ENCODE results near the gene PRIM2. TPM values are rescaled to one million over a fixed set of nuclear protein-coding genes. Genes with fewer than 3 reads are reported as not detected.
"Not testable (repeated sequence)": the region's sequence is repeated elsewhere in the genome, so short reads cannot be mapped to it uniquely, and the experiment has no call there.

Gene PRIM2
- total RNA-seq, 2 donors from 2014 or later = 27.2 to 33.6 TPM

DNA sequence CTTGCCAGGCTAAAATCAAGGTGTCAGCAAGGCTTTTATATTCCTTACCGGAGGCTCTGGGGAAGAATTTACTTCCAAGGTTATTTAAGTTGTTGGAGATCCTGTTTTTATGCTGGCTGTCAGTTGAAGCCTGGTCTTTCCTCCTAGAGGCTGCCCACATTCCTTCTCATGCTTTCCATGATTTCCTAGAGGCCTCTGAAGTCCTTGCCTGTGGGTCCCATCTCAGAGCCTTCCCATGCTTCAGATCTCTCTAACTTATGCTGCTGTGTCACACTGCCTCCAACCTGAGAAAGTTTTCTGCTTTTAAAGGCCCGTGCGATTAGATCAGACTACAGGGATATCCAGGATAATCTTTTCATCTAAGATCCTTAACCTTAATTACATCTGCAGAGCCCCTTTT is 198.4 kb downstream of the PRIM2 start:
- not testable (repeated sequence) for H3K9me3 Mint-ChIP-seq; H3K36me3 Mint-ChIP-seq (ENCODE audit: insufficient read depth in 2 of 2); H3K27ac Mint-ChIP-seq; DNase-seq; H3K4me3 Mint-ChIP-seq; ATAC-seq (replicated peaks in 1 of 2); H3K27me3 Mint-ChIP-seq (ENCODE audit: low read depth); H3K4me1 Mint-ChIP-seq (ENCODE audit: low read depth)

DNA sequence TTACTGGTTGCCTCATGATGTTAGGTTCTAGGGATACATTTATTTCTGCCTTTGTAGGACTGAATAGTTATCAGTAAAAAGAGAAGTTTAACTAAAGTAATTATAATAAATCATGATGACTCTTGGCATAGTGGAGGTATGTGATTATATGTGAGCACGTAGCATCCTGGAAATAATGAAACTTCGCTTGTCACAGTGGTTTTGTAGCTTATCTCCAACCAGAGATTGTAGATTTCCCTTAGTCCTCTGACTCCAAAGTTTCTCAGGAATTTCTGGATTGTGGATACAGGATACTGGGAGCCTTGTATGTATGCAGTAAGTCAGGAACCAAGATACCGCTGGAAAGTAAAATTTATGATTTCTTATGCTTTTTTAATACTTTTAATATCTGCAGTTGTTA is 199.3 kb downstream of the PRIM2 start:
- ATAC-seq (replicated peaks in 1 of 2); H3K4me3 Mint-ChIP-seq; H3K27ac Mint-ChIP-seq; DNase-seq; H3K9me3 Mint-ChIP-seq; H3K27me3 Mint-ChIP-seq (ENCODE audit: low read depth); H3K4me1 Mint-ChIP-seq (ENCODE audit: low read depth); H3K36me3 Mint-ChIP-seq (ENCODE audit: insufficient read depth in 2 of 2): not testable (repeated sequence)

DNA sequence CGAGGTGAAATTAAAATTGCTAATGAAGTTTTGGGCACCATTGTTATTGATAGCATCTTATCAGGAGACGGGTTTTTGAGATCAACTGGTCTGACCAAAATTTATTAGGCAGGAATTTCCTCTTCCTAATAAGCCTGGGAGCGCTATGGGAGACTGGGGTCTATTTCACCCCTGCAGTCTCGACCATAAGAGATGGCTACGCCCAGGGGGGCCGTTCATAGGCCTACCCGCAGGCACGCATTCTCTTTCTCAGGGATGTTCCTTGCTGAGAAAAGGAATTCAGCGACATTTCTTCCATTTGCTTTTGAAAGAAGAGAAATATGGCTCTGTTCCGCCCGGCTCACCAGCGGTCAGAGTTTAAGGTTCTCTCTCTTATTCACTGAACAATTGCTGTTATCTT is 201.8 kb downstream of the PRIM2 start:
- H3K9me3 Mint-ChIP-seq; H3K4me3 Mint-ChIP-seq; H3K27ac Mint-ChIP-seq; H3K4me1 Mint-ChIP-seq (ENCODE audit: low read depth); H3K27me3 Mint-ChIP-seq (ENCODE audit: low read depth); ATAC-seq (replicated peaks in 1 of 2); DNase-seq; H3K36me3 Mint-ChIP-seq (ENCODE audit: insufficient read depth in 2 of 2): not testable (repeated sequence)

DNA sequence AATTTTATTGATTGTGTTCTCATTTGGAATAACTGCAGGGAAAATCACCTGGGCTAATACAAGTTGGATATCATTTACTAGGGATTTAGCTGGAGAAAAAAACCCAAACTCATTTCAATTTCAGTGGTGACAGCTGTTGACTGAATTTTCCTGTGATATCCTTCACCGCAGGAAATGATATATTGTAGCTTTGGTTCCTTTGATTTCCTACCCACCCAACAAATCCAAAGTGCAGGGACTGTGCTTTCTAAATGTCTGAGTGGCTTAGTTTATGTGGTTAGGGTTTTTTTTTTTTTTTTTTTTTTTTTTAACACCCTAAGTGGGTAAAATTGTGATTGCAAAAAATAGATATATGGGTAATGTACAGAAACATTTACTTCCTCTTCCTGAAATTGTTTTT is 203.7 kb downstream of the PRIM2 start:
- not testable (repeated sequence) for ATAC-seq (replicated peaks in 1 of 2); H3K4me1 Mint-ChIP-seq (ENCODE audit: low read depth); H3K27me3 Mint-ChIP-seq (ENCODE audit: low read depth)

DNA sequence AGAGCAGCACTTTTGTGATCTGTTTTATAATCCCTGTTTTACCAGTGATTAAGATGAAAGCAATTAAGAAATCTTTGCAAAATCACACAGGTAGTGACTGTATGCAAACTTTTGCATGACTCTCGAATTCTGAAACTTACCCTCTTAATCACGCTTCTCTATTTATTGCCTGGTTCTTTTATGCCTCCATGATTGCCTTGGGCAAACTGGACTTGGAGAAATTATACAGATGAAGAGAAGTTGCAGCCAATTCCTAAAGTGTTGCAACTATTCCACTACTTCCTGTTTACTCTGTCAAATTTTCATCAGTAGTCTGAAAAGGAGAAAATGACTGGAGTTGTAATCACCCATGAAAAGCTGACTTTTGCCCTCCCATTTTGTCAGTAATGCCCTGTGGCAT is 205.8 kb downstream of the PRIM2 start:
- H3K4me3 Mint-ChIP-seq = not testable (repeated sequence)

More for the DNA sequence above, 203.7 kb downstream of the PRIM2 start:
- not testable (repeated sequence) for H3K9me3 Mint-ChIP-seq; H3K27ac Mint-ChIP-seq; H3K4me3 Mint-ChIP-seq; H3K36me3 Mint-ChIP-seq (ENCODE audit: insufficient read depth in 2 of 2); DNase-seq

DNA sequence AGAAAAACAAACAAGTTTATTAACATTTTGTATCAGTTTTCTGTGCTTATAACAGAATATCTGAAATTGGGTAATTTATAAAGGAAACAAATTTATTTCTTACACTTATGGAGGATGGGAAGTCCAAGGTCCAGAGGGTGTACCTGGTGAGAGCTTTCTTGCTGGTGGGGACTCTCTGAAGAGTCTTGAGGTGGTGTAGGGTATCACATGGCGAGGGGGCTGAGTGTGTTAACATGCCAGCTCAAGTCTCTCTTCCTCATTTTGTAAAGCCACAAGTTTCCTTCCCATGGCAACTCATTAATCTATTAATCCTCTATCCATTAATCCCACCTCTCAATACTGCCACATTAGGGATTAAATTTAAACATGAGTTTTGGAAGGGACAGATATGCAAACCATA is 212.3 kb downstream of the PRIM2 start:
- not testable (repeated sequence) for H3K27ac Mint-ChIP-seq; H3K36me3 Mint-ChIP-seq (ENCODE audit: insufficient read depth in 2 of 2); DNase-seq; H3K4me3 Mint-ChIP-seq; ATAC-seq (replicated peaks in 1 of 2); H3K27me3 Mint-ChIP-seq (ENCODE audit: low read depth); H3K4me1 Mint-ChIP-seq (ENCODE audit: low read depth); H3K9me3 Mint-ChIP-seq

More for the DNA sequence above, 205.8 kb downstream of the PRIM2 start:
- not testable (repeated sequence) for DNase-seq; H3K27ac Mint-ChIP-seq; H3K4me1 Mint-ChIP-seq (ENCODE audit: low read depth); H3K27me3 Mint-ChIP-seq (ENCODE audit: low read depth); H3K36me3 Mint-ChIP-seq (ENCODE audit: insufficient read depth in 2 of 2); ATAC-seq (replicated peaks in 1 of 2); H3K9me3 Mint-ChIP-seq

DNA sequence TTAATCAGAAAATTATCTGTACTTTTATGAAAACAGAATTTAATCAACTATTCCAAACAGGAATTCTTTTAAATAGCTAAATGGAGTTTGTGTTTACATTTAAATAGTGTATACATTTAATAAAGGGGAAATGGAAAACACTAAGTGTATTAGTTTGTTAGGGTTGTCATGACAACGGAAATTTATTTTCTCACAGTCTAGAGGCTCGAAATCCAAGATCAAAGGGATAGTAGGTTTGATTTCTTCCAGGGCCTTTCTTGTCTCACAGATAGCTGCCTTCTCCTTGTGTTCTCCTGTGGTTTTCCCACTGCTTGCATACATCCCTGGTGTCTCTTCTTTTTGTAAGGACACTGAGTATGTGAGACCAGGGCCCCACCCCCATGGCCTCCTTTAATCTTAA is 215.2 kb downstream of the PRIM2 start:
- H3K27me3 Mint-ChIP-seq (ENCODE audit: low read depth); H3K4me1 Mint-ChIP-seq (ENCODE audit: low read depth); H3K27ac Mint-ChIP-seq; H3K9me3 Mint-ChIP-seq; ATAC-seq (replicated peaks in 1 of 2); H3K36me3 Mint-ChIP-seq (ENCODE audit: insufficient read depth in 2 of 2); DNase-seq; H3K4me3 Mint-ChIP-seq: not testable (repeated sequence)

DNA sequence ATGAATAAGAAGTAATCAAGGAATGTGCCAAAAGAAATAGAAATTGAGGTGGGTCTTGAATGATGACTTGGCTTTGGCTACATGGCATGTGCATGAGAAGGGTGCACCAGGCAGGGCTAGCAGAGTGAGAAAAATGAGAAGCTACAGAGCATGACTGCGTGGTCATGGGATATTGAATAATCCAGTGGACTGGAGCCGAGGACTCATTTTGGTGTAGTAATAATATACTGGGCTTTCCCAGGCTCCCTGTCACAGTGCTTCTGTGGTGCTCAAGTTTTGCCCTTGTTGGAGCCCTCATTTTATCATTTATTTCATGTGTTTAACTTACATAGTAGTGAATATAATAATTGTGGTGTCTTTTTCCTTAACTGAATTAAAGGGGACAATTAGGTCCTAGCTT is 217.7 kb downstream of the PRIM2 start:
- not testable (repeated sequence) for H3K4me3 Mint-ChIP-seq; H3K36me3 Mint-ChIP-seq (ENCODE audit: insufficient read depth in 2 of 2); H3K4me1 Mint-ChIP-seq (ENCODE audit: low read depth); H3K9me3 Mint-ChIP-seq; H3K27ac Mint-ChIP-seq; H3K27me3 Mint-ChIP-seq (ENCODE audit: low read depth); ATAC-seq (replicated peaks in 1 of 2); DNase-seq

DNA sequence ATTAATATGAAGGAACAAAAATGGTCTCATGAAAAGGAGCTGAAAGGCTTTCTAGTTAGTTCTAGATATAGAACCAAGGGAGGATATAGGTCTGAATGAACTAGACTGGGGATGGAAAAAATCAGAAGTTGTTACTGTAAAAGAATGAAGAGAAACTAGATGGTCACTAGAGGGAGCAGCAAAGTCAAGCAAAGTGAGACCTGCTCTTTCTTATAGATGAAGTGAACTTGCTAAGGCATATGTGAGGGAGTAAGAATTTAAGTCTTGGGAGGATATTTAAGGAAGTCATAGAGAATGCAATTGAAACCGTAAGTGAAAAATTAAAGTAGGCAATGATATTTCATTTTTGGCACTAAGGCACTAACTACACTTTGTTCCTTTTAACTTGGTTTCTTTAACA is 218.6 kb downstream of the PRIM2 start:
- H3K9me3 Mint-ChIP-seq; H3K27ac Mint-ChIP-seq; H3K27me3 Mint-ChIP-seq (ENCODE audit: low read depth); H3K4me1 Mint-ChIP-seq (ENCODE audit: low read depth); DNase-seq; H3K36me3 Mint-ChIP-seq (ENCODE audit: insufficient read depth in 2 of 2); ATAC-seq (replicated peaks in 1 of 2); H3K4me3 Mint-ChIP-seq: not testable (repeated sequence)

DNA sequence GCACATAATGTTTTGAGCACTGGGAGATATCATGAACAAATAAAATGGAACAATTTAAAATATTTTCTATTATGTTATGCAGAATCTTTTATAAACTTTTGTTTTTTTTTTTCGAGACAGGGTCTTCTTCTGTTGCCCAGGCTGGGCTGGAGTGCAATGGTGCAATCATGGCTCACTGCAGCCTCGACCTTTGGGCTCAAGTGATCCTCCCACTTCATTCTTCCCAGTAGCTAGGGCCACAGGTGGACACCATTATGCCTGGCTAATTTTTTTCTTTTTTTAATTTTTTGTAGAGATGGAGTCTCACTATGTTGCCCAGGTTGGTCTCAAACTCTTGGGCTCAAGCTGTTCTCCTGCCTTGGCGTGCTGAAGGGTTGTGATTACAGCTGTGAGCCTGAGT is 220.5 kb downstream of the PRIM2 start:
- not testable (repeated sequence) for ATAC-seq (replicated peaks in 1 of 2); H3K27me3 Mint-ChIP-seq (ENCODE audit: low read depth); H3K36me3 Mint-ChIP-seq (ENCODE audit: insufficient read depth in 2 of 2); H3K4me1 Mint-ChIP-seq (ENCODE audit: low read depth); H3K4me3 Mint-ChIP-seq; H3K9me3 Mint-ChIP-seq; DNase-seq; H3K27ac Mint-ChIP-seq

DNA sequence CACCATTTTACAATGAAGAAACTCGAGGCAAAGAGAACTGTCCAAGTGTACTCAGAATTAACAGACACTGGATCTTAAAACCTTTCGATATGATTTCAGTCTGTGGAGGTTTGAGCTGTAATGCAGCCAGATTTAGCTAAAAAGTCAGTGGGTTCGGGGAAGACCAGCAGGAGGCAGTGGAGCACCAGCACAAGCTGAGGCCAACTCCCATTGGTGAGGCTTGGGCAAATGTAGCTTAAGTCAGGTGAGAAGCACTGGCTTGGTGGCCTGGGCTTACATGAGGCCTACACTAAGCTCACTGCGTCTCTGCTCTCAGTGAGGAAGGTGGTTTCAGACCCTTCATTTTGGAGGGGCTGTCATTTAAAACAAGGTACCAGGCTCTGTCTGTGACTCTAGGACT is 234.5 kb downstream of the PRIM2 start:
- H3K27me3 Mint-ChIP-seq (ENCODE audit: low read depth); H3K9me3 Mint-ChIP-seq; H3K4me3 Mint-ChIP-seq; H3K4me1 Mint-ChIP-seq (ENCODE audit: low read depth); H3K27ac Mint-ChIP-seq; DNase-seq; H3K36me3 Mint-ChIP-seq (ENCODE audit: insufficient read depth in 2 of 2); ATAC-seq (replicated peaks in 1 of 2): not testable (repeated sequence)

DNA sequence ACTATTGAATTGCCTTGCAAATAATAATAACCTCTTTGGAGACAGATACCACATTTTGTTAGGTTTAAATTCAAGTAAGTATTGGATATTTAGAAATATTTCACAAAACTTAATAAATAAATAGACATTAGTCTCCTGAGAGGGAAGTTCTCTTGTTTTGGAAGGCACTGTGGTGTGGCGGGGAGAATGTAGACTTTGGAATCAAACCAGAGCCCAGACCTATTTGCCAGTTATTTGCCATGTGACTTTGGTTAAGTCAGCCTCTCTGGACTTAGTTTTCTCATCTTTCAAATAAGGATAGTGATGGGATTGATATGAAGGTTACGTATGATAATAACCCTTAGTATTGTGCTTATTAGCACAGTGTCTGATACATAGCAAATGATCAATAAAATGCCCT is 240.4 kb downstream of the PRIM2 start:
- not testable (repeated sequence) for H3K4me1 Mint-ChIP-seq (ENCODE audit: low read depth); H3K9me3 Mint-ChIP-seq; ATAC-seq (replicated peaks in 1 of 2); H3K27ac Mint-ChIP-seq; H3K36me3 Mint-ChIP-seq (ENCODE audit: insufficient read depth in 2 of 2); DNase-seq; H3K27me3 Mint-ChIP-seq (ENCODE audit: low read depth); H3K4me3 Mint-ChIP-seq

DNA sequence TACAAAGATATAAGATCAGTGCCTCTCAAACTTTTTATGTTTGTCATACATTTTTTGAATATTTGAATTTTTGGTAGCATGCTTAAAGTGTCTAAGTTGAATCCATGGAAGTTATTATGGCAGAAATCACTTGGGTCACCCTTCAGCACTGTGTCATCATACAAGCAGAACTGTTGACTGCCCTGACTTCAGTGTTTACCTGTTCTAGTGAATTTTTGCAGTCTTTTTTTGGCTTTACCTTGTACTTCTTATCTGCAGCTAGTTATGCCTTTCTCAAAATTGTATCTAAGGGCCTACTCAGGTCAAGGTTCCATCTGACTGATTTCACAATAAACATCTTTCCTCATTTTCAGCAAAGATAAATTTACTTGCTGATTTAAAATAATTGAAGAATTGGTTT is 241.7 kb downstream of the PRIM2 start:
- not testable (repeated sequence) for H3K9me3 Mint-ChIP-seq; H3K27me3 Mint-ChIP-seq (ENCODE audit: low read depth)

DNA sequence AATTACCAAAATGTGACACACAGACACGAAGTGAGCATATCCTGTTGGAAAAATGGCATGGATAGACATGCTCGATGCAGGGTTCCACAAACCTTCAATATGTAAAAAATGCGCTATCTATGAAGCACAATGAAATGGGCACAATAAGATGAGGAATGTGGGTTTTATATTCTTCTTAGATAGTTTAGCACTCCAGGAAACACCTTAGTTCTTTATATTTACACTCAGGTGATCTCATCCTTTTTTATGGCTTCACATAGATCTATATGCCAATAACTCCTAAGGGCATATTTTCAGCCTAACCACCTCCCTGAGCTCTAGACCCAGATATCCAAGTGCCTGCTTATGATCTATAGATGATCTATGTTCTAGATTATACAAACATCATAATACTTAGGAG is 244.8 kb downstream of the PRIM2 start:
- H3K4me3 Mint-ChIP-seq; H3K9me3 Mint-ChIP-seq; DNase-seq; ATAC-seq (replicated peaks in 1 of 2); H3K36me3 Mint-ChIP-seq (ENCODE audit: insufficient read depth in 2 of 2); H3K4me1 Mint-ChIP-seq (ENCODE audit: low read depth); H3K27ac Mint-ChIP-seq; H3K27me3 Mint-ChIP-seq (ENCODE audit: low read depth): not testable (repeated sequence)

More for the DNA sequence above, 241.7 kb downstream of the PRIM2 start:
- not testable (repeated sequence) for H3K27ac Mint-ChIP-seq; DNase-seq; H3K4me3 Mint-ChIP-seq; ATAC-seq (replicated peaks in 1 of 2); H3K4me1 Mint-ChIP-seq (ENCODE audit: low read depth); H3K36me3 Mint-ChIP-seq (ENCODE audit: insufficient read depth in 2 of 2)

DNA sequence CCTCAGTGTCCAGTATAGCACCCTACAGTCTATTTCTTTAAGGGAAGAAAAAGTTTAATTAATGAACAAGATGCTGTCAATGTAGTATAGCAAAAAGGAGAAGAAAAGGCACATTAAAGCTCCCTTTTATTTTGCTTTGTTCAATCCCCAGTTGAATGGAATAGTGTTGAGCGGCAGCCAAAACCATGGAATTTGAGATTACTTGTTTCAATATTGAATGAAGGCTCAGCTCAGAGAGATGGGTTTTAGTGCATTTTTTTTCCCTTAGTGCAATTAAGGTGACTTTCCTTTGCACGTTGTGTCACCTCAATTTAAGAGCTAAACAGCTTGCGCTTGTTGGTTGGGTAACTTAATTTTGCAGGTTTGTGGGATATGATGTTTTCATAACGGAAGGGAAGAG is 254.7 kb downstream of the PRIM2 start:
- H3K4me1 Mint-ChIP-seq (ENCODE audit: low read depth); ATAC-seq (replicated peaks in 1 of 2); H3K27ac Mint-ChIP-seq; H3K9me3 Mint-ChIP-seq; H3K27me3 Mint-ChIP-seq (ENCODE audit: low read depth); H3K36me3 Mint-ChIP-seq (ENCODE audit: insufficient read depth in 2 of 2); DNase-seq; H3K4me3 Mint-ChIP-seq: not testable (repeated sequence)

Measured in activated T-cell treated with anti-CD3 and anti-CD28 coated beads, Interleukin-2, amount 50 U/mL, for 72 hours (primary cell).